ENCODE measurements around the gene IVL.

IVL gene

GRCh38 chr1:152928671-152929070 is 20.3 kb downstream of the IVL start:
- H3K9me2 ChIP-seq (replicated peaks; ENCODE audit: insufficient read depth, low read length) = no peaks in the 10 kb centered on the region
- H4K20me1 ChIP-seq (ENCODE audit: insufficient read depth, low read length) = no peaks in the 10 kb centered on the region
- no peaks in the 10 kb centered on the region for H3K4me1 ChIP-seq (ENCODE audit: low read length)
- H3K4me2 ChIP-seq (ENCODE audit: low read depth, low read length) = no peak overlapping the region
- H3K9me3 ChIP-seq (replicated peaks; ENCODE audit: insufficient read depth, low read length) = no peaks in the 10 kb centered on the region
- no peak overlapping the region for H3K4me3 ChIP-seq (ENCODE audit: low read length)
- H2AFZ ChIP-seq (ENCODE audit: low read length) = no peak overlapping the region
- H3K79me2 ChIP-seq (ENCODE audit: low read length) = no peaks in the 10 kb centered on the region
- no peak for DNase-seq
- no peak for TF ChIP-seq EZH2 (optimal IDR thresholded peaks at IDR 0.05; ENCODE audit: low read depth, low read length)
- no peak for TF ChIP-seq EZH2phosphoT487 (IDR thresholded peaks at IDR 0.05; ENCODE audit: low read length)
- TF ChIP-seq CTCF (IDR thresholded peaks at IDR 0.05; ENCODE audit: low read length) = no peak
- no peaks in the 10 kb centered on the region for H3F3A ChIP-seq (ENCODE audit: insufficient read depth, low read length)
- H3K27ac ChIP-seq (ENCODE audit: low read length) = no peak overlapping the region
- H3K27me3 ChIP-seq (replicated peaks; ENCODE audit: insufficient read depth, low read length) = no peaks in the 10 kb centered on the region
- no peaks in the 10 kb centered on the region for H3K36me3 ChIP-seq (replicated peaks; ENCODE audit: insufficient read depth, low read length)
- H3K9ac ChIP-seq (ENCODE audit: low read length) = no peak overlapping the region

- Histone ChIP-seq H3K9ac (ENCODE audit: low read length) (no peak overlapping the region), H3K4me3 (ENCODE audit: low read length) (no peak overlapping the region), H3K79me2 (ENCODE audit: low read length) (no peaks in the 10 kb centered on the region), H3K27ac (ENCODE audit: low read length) (no peak overlapping the region), H3F3A (ENCODE audit: insufficient read depth, low read length) (no peaks in the 10 kb centered on the region), H3K4me2 (ENCODE audit: low read depth, low read length) (no peak overlapping the region), H4K20me1 (ENCODE audit: insufficient read depth, low read length) (no peaks in the 10 kb centered on the region), H3K9me2 (replicated peaks; ENCODE audit: insufficient read depth, low read length) (no peaks in the 10 kb centered on the region), H3K27me3 (replicated peaks; ENCODE audit: insufficient read depth, low read length) (no peaks in the 10 kb centered on the region), H3K9me3 (replicated peaks; ENCODE audit: insufficient read depth, low read length) (no peaks in the 10 kb centered on the region), H3K4me1 (ENCODE audit: low read length) (no peaks in the 10 kb centered on the region), H2AFZ (ENCODE audit: low read length) (no peak overlapping the region), H3K36me3 (replicated peaks; ENCODE audit: insufficient read depth, low read length) (no peaks in the 10 kb centered on the region)
- TF ChIP-seq CTCF (IDR thresholded peaks at IDR 0.05; ENCODE audit: low read length) (no peak), EZH2 (optimal IDR thresholded peaks at IDR 0.05; ENCODE audit: low read depth, low read length) (no peak), EZH2phosphoT487 (IDR thresholded peaks at IDR 0.05; ENCODE audit: low read length) (no peak)
- no peak for DNase-seq
Measured at GRCh38 chr1:152932170-152932811, 23.9 kb downstream of the IVL start.

GRCh38 chr1:152933196-152933595 is 24.9 kb downstream of the IVL start:
- H3K9me3 ChIP-seq (replicated peaks; ENCODE audit: insufficient read depth, low read length) = no peaks in the 10 kb centered on the region
- H4K20me1 ChIP-seq (ENCODE audit: insufficient read depth, low read length) = no peaks in the 10 kb centered on the region
- H3K9ac ChIP-seq (ENCODE audit: low read length) = no peak overlapping the region
- no peaks in the 10 kb centered on the region for H3K27me3 ChIP-seq (replicated peaks; ENCODE audit: insufficient read depth, low read length)
- H3K79me2 ChIP-seq (ENCODE audit: low read length) = no peaks in the 10 kb centered on the region
- TF ChIP-seq EZH2phosphoT487 (IDR thresholded peaks at IDR 0.05; ENCODE audit: low read length) (no peak), CTCF (IDR thresholded peaks at IDR 0.05; ENCODE audit: low read length) (no peak), EZH2 (optimal IDR thresholded peaks at IDR 0.05; ENCODE audit: low read depth, low read length) (no peak)
- no peak overlapping the region for H3K4me2 ChIP-seq (ENCODE audit: low read depth, low read length)
- H3K27ac ChIP-seq (ENCODE audit: low read length) = no peak overlapping the region
- no peaks in the 10 kb centered on the region for H3K9me2 ChIP-seq (replicated peaks; ENCODE audit: insufficient read depth, low read length)
- no peak overlapping the region for H2AFZ ChIP-seq (ENCODE audit: low read length)
- H3K36me3 ChIP-seq (replicated peaks; ENCODE audit: insufficient read depth, low read length) = no peaks in the 10 kb centered on the region
- no peak for DNase-seq
- no peaks in the 10 kb centered on the region for H3K4me1 ChIP-seq (ENCODE audit: low read length)
- no peaks in the 10 kb centered on the region for H3F3A ChIP-seq (ENCODE audit: insufficient read depth, low read length)
- no peak overlapping the region for H3K4me3 ChIP-seq (ENCODE audit: low read length)
